Activated CD4-positive, alpha-beta T cell treated with anti-CD3 and anti-CD28 coated beads, Interleukin-2, amount 50 U/mL, for 48 hours (primary cell): ENCODE measurements around the gene SLFN5.
"Not testable (repeated sequence)": the region's sequence is repeated elsewhere in the genome, so short reads cannot be mapped to it uniquely, and the experiment has no call there.

Experiments used
- DNase-seq, 2 experiments: peaks; one replicate each; pipeline ENCODE4 v3.0.0-alpha.2; 2020

The SLFN5 gene

GRCh38 chr17:35294756-35295155 lies 51.9 kb downstream of the SLFN5 start:
- DNase-seq: no peak

GRCh38 chr17:35295686-35296085 lies 52.8 kb downstream of the SLFN5 start:
- DNase-seq: no peak

- no peak for DNase-seq
Observed at GRCh38 chr17:35297666-35298065, 54.8 kb downstream of the SLFN5 start.

GRCh38 chr17:35298639-35299038 lies 55.8 kb downstream of the SLFN5 start:
- DNase-seq: no peak

- DNase-seq: no peak
Observed at GRCh38 chr17:35299135-35299534, 56.3 kb downstream of the SLFN5 start.

GRCh38 chr17:35309345-35309744 lies 66.5 kb downstream of the SLFN5 start:
- not testable (repeated sequence) for DNase-seq

GRCh38 chr17:35312346-35312745 lies 69.5 kb downstream of the SLFN5 start:
- DNase-seq: no peak

GRCh38 chr17:35312790-35313711 lies 70.2 kb downstream of the SLFN5 start:
- DNase-seq: peak; percentile 54 to 69

- DNase-seq: peak; percentile 5 to 7
Observed at GRCh38 chr17:35313875-35314409, 71.1 kb downstream of the SLFN5 start.

GRCh38 chr17:35314415-35315216 lies 71.7 kb downstream of the SLFN5 start:
- no peak for DNase-seq

GRCh38 chr17:35315283-35315682 lies 72.4 kb downstream of the SLFN5 start:
- DNase-seq: no peak

- DNase-seq: no peak
Observed at GRCh38 chr17:35315971-35316370, 73.1 kb downstream of the SLFN5 start.

GRCh38 chr17:35322749-35323148 lies 79.9 kb downstream of the SLFN5 start:
- no peak for DNase-seq
